GM12801 (cell line): Measurements from ENCODE around the gene ESAM.

Experiments used
- CTCF ChIP-seq: IDR thresholded peaks from one replicate; pipeline ENCODE4 v1.5.1; 2011; ENCODE audit warnings: control low read depth; ENCODE audit not compliant: insufficient read length; ENCODE audit errors: extremely low read depth

Gene ESAM

GRCh38 chr11:124759266-124760204 lies 2.6 kb downstream of the ESAM start:
- no peak for TF ChIP-seq CTCF

DNA sequence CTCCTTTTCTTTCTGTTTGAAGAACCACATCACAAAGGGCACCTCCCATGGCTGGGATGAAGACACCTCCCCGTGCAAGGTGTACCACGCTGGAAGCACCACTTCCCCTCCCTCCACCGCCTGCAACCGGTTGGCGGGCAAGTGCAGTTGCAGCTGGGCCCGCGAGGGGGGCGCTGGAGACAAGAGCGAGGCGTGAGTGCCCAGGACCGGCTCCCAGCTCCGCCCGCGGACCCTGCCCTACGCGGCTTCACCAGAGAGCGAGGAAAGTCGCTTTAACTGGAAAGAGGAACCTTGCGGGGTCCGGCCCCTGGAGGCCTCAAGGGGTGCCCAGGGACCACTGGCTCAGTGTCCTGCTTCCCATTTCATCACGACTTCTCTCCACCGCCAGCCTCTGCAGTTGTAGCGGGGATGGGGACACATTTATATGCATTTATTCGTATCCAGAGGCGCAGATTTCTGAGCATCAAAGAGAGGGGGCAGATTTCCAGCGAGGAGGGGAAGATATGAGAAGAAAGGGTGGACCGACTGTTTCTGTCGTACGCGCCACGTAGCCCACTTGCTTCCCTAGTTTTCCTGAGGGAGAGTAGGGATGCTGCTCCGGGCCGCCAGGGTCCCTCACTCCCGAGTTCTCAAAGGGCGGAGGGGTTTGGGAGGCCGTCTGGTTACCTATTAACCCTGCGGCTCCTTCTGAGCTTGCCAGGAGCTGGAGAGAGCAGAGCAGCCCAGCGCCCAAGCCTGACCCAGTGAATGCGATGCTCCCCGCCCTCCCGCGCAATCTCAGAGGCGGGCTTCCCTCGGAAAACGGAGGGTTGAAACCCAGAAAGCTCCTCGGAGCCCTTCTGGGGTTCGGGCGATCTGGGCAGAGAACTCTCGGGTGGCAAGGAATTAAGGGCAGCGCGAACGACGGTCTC lies 3.5 kb downstream of the ESAM start:
- no peak for TF ChIP-seq CTCF

DNA sequence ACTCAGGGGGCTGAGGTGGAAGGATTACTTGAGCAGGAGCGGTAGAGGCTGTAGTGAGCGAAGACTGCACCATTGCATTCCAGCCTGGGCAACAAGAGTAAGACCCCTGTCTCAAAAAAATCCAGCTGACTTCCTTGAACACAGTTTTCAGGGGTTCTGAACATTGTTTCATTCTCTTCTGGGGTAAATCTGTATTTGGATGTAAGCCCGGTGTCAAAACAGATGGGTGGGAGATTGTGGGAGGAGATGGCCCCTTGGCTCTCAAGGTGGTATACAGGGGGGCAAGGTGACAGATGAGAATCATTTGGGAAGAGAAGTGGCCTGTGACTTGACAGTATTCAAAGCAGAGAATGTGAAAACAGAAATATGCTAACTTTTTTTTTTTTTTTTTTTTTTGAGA lies 4.8 kb downstream of the ESAM start:
- TF ChIP-seq CTCF, result no peak

- TF ChIP-seq CTCF, result no peak
Measured at GRCh38 chr11:124756753-124757227, 5.3 kb downstream of the ESAM start.

- TF ChIP-seq CTCF, result no peak
Measured at GRCh38 chr11:124756033-124756752, 5.9 kb downstream of the ESAM start.

GRCh38 chr11:124754710-124755109 lies 7.4 kb downstream of the ESAM start:
- no peak for TF ChIP-seq CTCF
